ENCODE data around the gene P2RY6. TPM values are rescaled to one million over a fixed set of nuclear protein-coding genes. Genes with fewer than 3 reads are reported as not detected.

Gene P2RY6
- total RNA-seq, 2 experiments from 2014 or later = not detected

GRCh38 chr11:73281201-73281741 is 9.1 kb downstream of the P2RY6 start:
- Mint-ChIP-seq H3K36me3 (ENCODE audit: low read depth) (no peaks in the 10 kb centered on the region), H3K9me3 (no peaks in the 10 kb centered on the region), H3K4me1 (ENCODE audit: low read depth) (no peaks in the 10 kb centered on the region), H3K27me3 (peaks cover 5% of the 10 kb centered on the region), H3K27ac (no peak overlapping the region), H3K4me3 (no peak overlapping the region)
- ATAC-seq (ENCODE audit: poor library complexity) = no peak
- POLR2A ChIA-PET = interaction anchor here (0.6 kb wide), 1 partner anchor 11 kb away, joined by 3 read pairs; no protein-coding TSS in a partner anchor
- H3K27me3 ChIP-seq (ENCODE audit: control insufficient read depth in 1 of 2, insufficient read depth in 2 of 2, low read length in 2 of 2) = no peaks in the 10 kb centered on the region
- no peak for DNase-seq
- no peak overlapping the region for H3K4me3 ChIP-seq (ENCODE audit: low read length)
- H3K27ac ChIP-seq (ENCODE audit: low read depth in 1 of 2, low read length in 2 of 2) = no peak overlapping the region
- TF ChIP-seq CTCF (IDR thresholded peaks at IDR 0.05) = no peak
- CTCF ChIA-PET = no interaction called here
- peaks cover 7% of the 10 kb centered on the region for H3K4me1 ChIP-seq (ENCODE audit: insufficient read depth, low read length)
- intact Hi-C loops (cut with DNase I, micrococcal nuclease) = no loop called here
- no peaks in the 10 kb centered on the region for H3K9me3 ChIP-seq (ENCODE audit: control insufficient read depth in 1 of 2, insufficient read depth in 1 of 2, low read length in 2 of 2)
- no peaks in the 10 kb centered on the region for H3K36me3 ChIP-seq (ENCODE audit: insufficient read depth, low read length)

GRCh38 chr11:73281796-73282660 is 9.9 kb downstream of the P2RY6 start:
- TF ChIP-seq CTCF (IDR thresholded peaks at IDR 0.05) = no peak
- intact Hi-C loops (cut with DNase I, micrococcal nuclease) = no loop called here
- DNase-seq = no peak
- H3K4me1 Mint-ChIP-seq (ENCODE audit: low read depth) = no peaks in the 10 kb centered on the region
- no peak for ATAC-seq (ENCODE audit: poor library complexity)
- no peaks in the 10 kb centered on the region for H3K9me3 Mint-ChIP-seq
- ChIA-PET POLR2A (interaction anchor here (0.6 kb wide), 1 partner anchor 12 kb away, joined by 3 read pairs; no protein-coding TSS in a partner anchor), CTCF (no interaction called here)
- peaks cover 7% of the 10 kb centered on the region for H3K4me1 ChIP-seq (ENCODE audit: insufficient read depth, low read length)
- H3K36me3 Mint-ChIP-seq (ENCODE audit: low read depth) = no peaks in the 10 kb centered on the region
- no peaks in the 10 kb centered on the region for H3K9me3 ChIP-seq (ENCODE audit: control insufficient read depth in 1 of 2, insufficient read depth in 1 of 2, low read length in 2 of 2)
- peaks cover 5% of the 10 kb centered on the region for H3K27me3 Mint-ChIP-seq
- no peaks in the 10 kb centered on the region for H3K36me3 ChIP-seq (ENCODE audit: insufficient read depth, low read length)
- no peak overlapping the region for H3K27ac ChIP-seq (ENCODE audit: low read depth in 1 of 2, low read length in 2 of 2)
- no peak overlapping the region for H3K27ac Mint-ChIP-seq
- no peaks in the 10 kb centered on the region for H3K27me3 ChIP-seq (ENCODE audit: control insufficient read depth in 1 of 2, insufficient read depth in 2 of 2, low read length in 2 of 2)
- H3K4me3 Mint-ChIP-seq = no peak overlapping the region
- H3K4me3 ChIP-seq (ENCODE audit: low read length) = no peak overlapping the region

- Mint-ChIP-seq H3K27ac (no peak overlapping the region), H3K9me3 (no peaks in the 10 kb centered on the region), H3K36me3 (ENCODE audit: low read depth) (no peaks in the 10 kb centered on the region), H3K27me3 (peaks cover 5% of the 10 kb centered on the region), H3K4me3 (no peak overlapping the region), H3K4me1 (ENCODE audit: low read depth) (no peaks in the 10 kb centered on the region)
- peaks cover 12% of the 10 kb centered on the region for H3K4me1 ChIP-seq (ENCODE audit: insufficient read depth, low read length)
- H3K4me3 ChIP-seq (ENCODE audit: low read length) = no peak overlapping the region
- ChIA-PET CTCF (no interaction called here), POLR2A (no interaction called here)
- H3K27ac ChIP-seq (ENCODE audit: low read depth in 1 of 2, low read length in 2 of 2) = no peak overlapping the region
- no peaks in the 10 kb centered on the region for H3K9me3 ChIP-seq (ENCODE audit: control insufficient read depth in 1 of 2, insufficient read depth in 1 of 2, low read length in 2 of 2)
- no peaks in the 10 kb centered on the region for H3K36me3 ChIP-seq (ENCODE audit: insufficient read depth, low read length)
- intact Hi-C loops (cut with DNase I, micrococcal nuclease) = no loop called here
- no peak for ATAC-seq (ENCODE audit: poor library complexity)
- H3K27me3 ChIP-seq (ENCODE audit: control insufficient read depth in 1 of 2, insufficient read depth in 2 of 2, low read length in 2 of 2) = no peaks in the 10 kb centered on the region
- no peak for TF ChIP-seq CTCF (IDR thresholded peaks at IDR 0.05)
- peak in 2 of 14 experiments; percentile 35 to 42 for DNase-seq
Observed at GRCh38 chr11:73283276-73284000, 11.3 kb downstream of the P2RY6 start.
